OCI-LY3 (cell line): ENCODE results near the gene PODXL.

Source experiments
- H2AFZ ChIP-seq: fragments of 200-600, 300-600 bp; shearing (Covaris generic); 2 replicates; pipeline ENCODE4 v1.6.0; 2014; ENCODE audit warnings: antibody characterized with exemption, low read depth, low read length
- H3K27ac ChIP-seq: fragments of 200-600, 300-600 bp; sonication (generic); 2 replicates; pipeline ENCODE4 v1.5.1; 2014; ENCODE audit warnings: mild to moderate bottlenecking, low read length, moderate library complexity, mixed read lengths
- H3K27me3 ChIP-seq: fragments of 200-600, 300-600 bp; sonication (generic); 2 replicates; pipeline ENCODE4 v1.6.1; 2014; ENCODE audit warnings: low read depth, low read length, mixed read lengths
- H3K36me3 ChIP-seq: fragments of 200-600, 300-600 bp; sonication (generic); replicated peaks from 2 replicates; pipeline ENCODE3; 2014; ENCODE audit warnings: low read depth, low read length, mixed read lengths
- H3K4me1 ChIP-seq: fragments of 300-600, 200-600 bp; sonication (generic); 2 replicates; pipeline ENCODE4 v1.6.1; 2014; ENCODE audit warnings: low read length, mixed read lengths
- H3K4me2 ChIP-seq: fragments of 200-600, 300-600 bp; sonication (generic); 2 replicates; pipeline ENCODE4 v1.6.1; 2014; ENCODE audit warnings: low read length, mixed read lengths
- H3K4me3 ChIP-seq: fragments of 300-600, 200-600 bp; sonication (generic); 2 replicates; pipeline ENCODE4 v1.5.1; 2014; ENCODE audit warnings: antibody characterized with exemption, mild to moderate bottlenecking, low read length, moderate library complexity
- H3K79me2 ChIP-seq: fragments of 300-600, 200-600 bp; shearing (Covaris generic); 2 replicates; pipeline ENCODE4 v1.6.1; 2014; ENCODE audit warnings: mild to moderate bottlenecking, low read length, mixed read lengths
- H3K9ac ChIP-seq: fragments of 300-600, 200-600 bp; shearing (Covaris generic); 2 replicates; pipeline ENCODE4 v1.6.0; 2014; ENCODE audit warnings: mild to moderate bottlenecking, low read length, moderate library complexity
- H3K9me3 ChIP-seq: fragments of 200-600, 300-600 bp; shearing (Covaris generic); 2 replicates; pipeline ENCODE4 v1.6.1; 2014; ENCODE audit warnings: low read length, mixed read lengths; ENCODE audit not compliant: insufficient read depth
- H4K20me1 ChIP-seq: fragments of 200-600, 300-600 bp; sonication (generic); 2 replicates; pipeline ENCODE4 v1.6.1; 2016; ENCODE audit warnings: low read length, mixed read lengths; ENCODE audit not compliant: insufficient read depth
- EZH2phosphoT487 ChIP-seq: fragments of 200-600 bp; shearing (Covaris generic); IDR thresholded peaks from 2 replicates; pipeline ENCODE4 v1.6.1; 2018; ENCODE audit warnings: antibody characterized with exemption, mixed run types, low read depth
- TF ChIP-seq, protein P1 (sequence below): fragments of 200-600, 300-600 bp; sonication (generic); IDR thresholded peaks from 2 replicates; pipeline ENCODE4 v1.5.1; 2014; ENCODE audit warnings: antibody characterized with exemption, low read length, low read depth

Gene PODXL

DNA sequence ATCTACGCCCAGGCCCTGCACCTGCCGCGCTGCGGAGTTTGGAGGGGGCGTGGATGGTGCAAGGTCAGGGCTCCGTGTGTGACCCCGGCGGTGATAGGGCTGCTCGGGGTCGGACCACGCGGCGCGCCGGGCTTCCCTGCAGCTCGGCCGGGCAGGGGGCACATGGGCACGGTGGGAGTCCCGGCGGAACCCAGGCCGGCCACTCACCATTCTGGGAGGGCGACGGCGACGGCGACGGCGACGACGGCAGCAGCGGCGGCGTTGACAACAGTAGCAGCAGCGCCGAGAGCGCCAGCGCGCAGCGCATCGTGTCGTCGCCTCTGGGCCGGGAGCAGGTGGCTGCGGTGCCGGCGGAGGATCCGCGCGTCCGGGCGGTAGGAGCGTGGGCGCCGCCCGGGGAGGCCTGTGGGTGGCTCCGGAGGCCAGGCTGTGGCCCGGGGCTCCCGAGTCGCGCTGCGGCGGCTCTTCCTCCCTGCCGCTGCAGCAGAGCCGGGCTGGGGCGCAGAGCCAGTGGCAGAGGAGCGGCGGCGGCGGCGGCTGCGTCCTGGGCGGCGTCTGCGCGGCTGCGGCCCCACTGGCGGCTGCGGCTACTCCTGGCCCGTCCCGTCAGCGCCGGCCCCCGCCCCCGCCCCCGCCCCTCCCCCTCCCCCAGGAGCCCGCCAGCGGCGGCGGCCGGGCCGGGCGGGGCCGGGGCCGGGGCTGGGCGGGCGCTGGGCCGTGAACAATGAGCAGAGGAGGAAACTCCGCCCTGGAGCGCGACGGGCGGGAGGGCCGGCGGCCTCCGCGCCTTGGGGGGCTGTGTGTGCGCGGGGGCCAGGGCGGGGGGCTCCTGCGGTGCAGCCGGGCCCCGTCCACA is at the start of gene PODXL:
Gene PODXL (minus strand): TSS at position 576 of the 856 bp plus-strand sequence. CDS start 269 bp downstream, at position 307.
- peak within 1 kb of the TSS; percentile 48 for H3K9ac ChIP-seq
- no peaks in the 10 kb centered on the region for H3K79me2 ChIP-seq
- peaks cover 6% of the 10 kb centered on the region; the same call in 1 of the 2 replicates for H4K20me1 ChIP-seq
- H3K9me3 ChIP-seq = no peaks in the 10 kb centered on the region
- H3K27ac ChIP-seq = no peak within 1 kb of the TSS
- peak within 1 kb of the TSS; percentile 83 for H3K4me3 ChIP-seq
- H3K27me3 ChIP-seq = peaks cover 37% of the 10 kb centered on the region
- peak within 1 kb of the TSS; percentile 89 for H3K4me2 ChIP-seq
- no peak for TF ChIP-seq EZH2phosphoT487
- TF ChIP-seq, protein P1, sequence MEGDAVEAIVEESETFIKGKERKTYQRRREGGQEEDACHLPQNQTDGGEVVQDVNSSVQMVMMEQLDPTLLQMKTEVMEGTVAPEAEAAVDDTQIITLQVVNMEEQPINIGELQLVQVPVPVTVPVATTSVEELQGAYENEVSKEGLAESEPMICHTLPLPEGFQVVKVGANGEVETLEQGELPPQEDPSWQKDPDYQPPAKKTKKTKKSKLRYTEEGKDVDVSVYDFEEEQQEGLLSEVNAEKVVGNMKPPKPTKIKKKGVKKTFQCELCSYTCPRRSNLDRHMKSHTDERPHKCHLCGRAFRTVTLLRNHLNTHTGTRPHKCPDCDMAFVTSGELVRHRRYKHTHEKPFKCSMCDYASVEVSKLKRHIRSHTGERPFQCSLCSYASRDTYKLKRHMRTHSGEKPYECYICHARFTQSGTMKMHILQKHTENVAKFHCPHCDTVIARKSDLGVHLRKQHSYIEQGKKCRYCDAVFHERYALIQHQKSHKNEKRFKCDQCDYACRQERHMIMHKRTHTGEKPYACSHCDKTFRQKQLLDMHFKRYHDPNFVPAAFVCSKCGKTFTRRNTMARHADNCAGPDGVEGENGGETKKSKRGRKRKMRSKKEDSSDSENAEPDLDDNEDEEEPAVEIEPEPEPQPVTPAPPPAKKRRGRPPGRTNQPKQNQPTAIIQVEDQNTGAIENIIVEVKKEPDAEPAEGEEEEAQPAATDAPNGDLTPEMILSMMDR = no peak
- H3K36me3 ChIP-seq = no peaks in the 10 kb centered on the region
- peak within 1 kb of the TSS; percentile 62; the same call in 1 of the 2 replicates for H2AFZ ChIP-seq
- H3K4me1 ChIP-seq = peaks cover 11% of the 10 kb centered on the region

DNA sequence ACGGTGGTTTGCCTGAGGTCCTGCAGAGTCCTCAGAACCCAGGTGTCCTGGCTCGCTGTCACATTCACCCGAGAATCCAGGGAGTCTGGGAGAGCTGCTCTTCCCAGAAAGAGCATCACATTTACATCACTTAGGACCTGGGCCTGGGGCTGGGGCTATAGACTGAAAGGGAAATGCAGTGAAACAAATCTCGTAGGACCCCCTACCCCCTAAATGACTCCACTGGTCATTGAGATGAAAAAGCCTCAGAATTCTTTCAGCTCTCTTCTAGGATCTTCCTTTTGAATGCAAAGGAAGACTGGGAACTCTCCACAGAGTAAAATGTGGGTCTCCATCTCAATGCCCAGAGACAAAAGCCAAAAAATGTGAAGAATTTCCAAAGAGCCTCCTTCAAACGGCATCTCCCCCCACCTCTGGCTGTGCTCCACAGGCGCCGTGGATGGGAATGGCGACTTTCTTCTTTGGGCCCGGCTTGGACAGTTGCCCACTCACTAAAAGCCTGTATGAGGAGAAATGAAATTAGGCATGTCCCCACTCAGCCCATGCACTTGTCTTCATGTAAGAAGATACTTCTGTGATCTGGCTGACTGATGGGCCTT is 49.0 kb upstream of the PODXL start:
- TF ChIP-seq, protein P1 = no peak
- TF ChIP-seq EZH2phosphoT487 = no peak
- Histone ChIP-seq H3K4me1 (peaks cover 3% of the 10 kb centered on the region; the same call in 1 of the 2 replicates), H3K27ac (no peak overlapping the region)

GRCh38 chr7:131604841-131605279 is 48.4 kb upstream of the PODXL start:
- Histone ChIP-seq H3K4me3 (no peak overlapping the region), H3K4me1 (peaks cover 3% of the 10 kb centered on the region; the same call in 1 of the 2 replicates), H2AFZ (no peak overlapping the region), H3K79me2 (no peaks in the 10 kb centered on the region), H3K27me3 (no peaks in the 10 kb centered on the region), H3K4me2 (no peak overlapping the region), H3K9me3 (no peaks in the 10 kb centered on the region), H3K27ac (no peak overlapping the region), H3K36me3 (no peaks in the 10 kb centered on the region), H4K20me1 (no peaks in the 10 kb centered on the region), H3K9ac (no peak overlapping the region)
- no peak for TF ChIP-seq EZH2phosphoT487
- TF ChIP-seq, protein P1 = no peak

More for the DNA sequence above, 49.0 kb upstream of the PODXL start:
- Histone ChIP-seq H3K79me2 (no peaks in the 10 kb centered on the region), H3K27me3 (no peaks in the 10 kb centered on the region), H3K36me3 (no peaks in the 10 kb centered on the region), H3K4me3 (no peak overlapping the region), H3K9me3 (no peaks in the 10 kb centered on the region), H2AFZ (no peak overlapping the region), H4K20me1 (no peaks in the 10 kb centered on the region), H3K4me2 (no peak overlapping the region), H3K9ac (no peak overlapping the region)

GRCh38 chr7:131603932-131604331 is 47.5 kb upstream of the PODXL start:
- Histone ChIP-seq H3K79me2 (no peaks in the 10 kb centered on the region), H4K20me1 (no peaks in the 10 kb centered on the region), H3K4me1 (peaks cover 3% of the 10 kb centered on the region; the same call in 1 of the 2 replicates), H3K4me3 (no peak overlapping the region), H3K9me3 (no peaks in the 10 kb centered on the region), H3K27me3 (no peaks in the 10 kb centered on the region), H3K27ac (no peak overlapping the region), H2AFZ (no peak overlapping the region), H3K36me3 (no peaks in the 10 kb centered on the region), H3K9ac (no peak overlapping the region), H3K4me2 (no peak overlapping the region)
- TF ChIP-seq, protein P1 = no peak
- TF ChIP-seq EZH2phosphoT487 = no peak
